ENCODE results near the gene GPC1.

GRCh38 chr2:240467659-240468302, 32.3 kb downstream of the GPC1 start:
- TF ChIP-seq CTCF (IDR thresholded peaks at IDR 0.05) (no peak), EZH2 (IDR thresholded peaks at IDR 0.05) (no peak), EZH2phosphoT487 (IDR thresholded peaks at IDR 0.05) (no peak)

Data from neural progenitor cell (in vitro differentiated cells).